Liver (tissue), 9 donors: Measurements from ENCODE around the gene CLDN10. TPM values are rescaled to one million over a fixed set of nuclear protein-coding genes. Genes with fewer than 3 reads are reported as not detected.

Experiments used
- DNase-seq: peaks from one replicate; pipeline ENCODE4 v3.0.0-alpha.2; 2017; ENCODE audit warnings: low spot score
- H3K27ac ChIP-seq, 2 donors: one replicate each; pipeline ENCODE4 v1.7.0; 2013; ENCODE audit warnings: inconsistent platforms in 2 of 2, low read length in 2 of 2, control low read depth in 1 of 2, low read depth in 1 of 2, mild to moderate bottlenecking in 1 of 2
- H3K27me3 ChIP-seq, 4 donors: one replicate each; pipeline versions ENCODE4 v1.6.1 to v1.7.0; 2013; ENCODE audit warnings: low read length in 3 of 4, inconsistent platforms in 1 of 4, mild to moderate bottlenecking in 1 of 4, moderate library complexity in 1 of 4; ENCODE audit not compliant: control insufficient read depth in 4 of 4, insufficient read depth in 4 of 4
- H3K36me3 ChIP-seq, 4 donors: one replicate each; pipeline versions ENCODE4 v1.6.1 to v1.7.0; 2013; ENCODE audit warnings: low read length in 3 of 4, mild to moderate bottlenecking in 3 of 4, low read depth in 1 of 4, moderate library complexity in 1 of 4; ENCODE audit not compliant: control insufficient read depth in 4 of 4, insufficient read depth in 3 of 4
- H3K4me1 ChIP-seq, 4 donors: one replicate each; pipeline versions ENCODE4 v1.6.1 to v1.7.0; 2013; ENCODE audit warnings: low read length in 3 of 4, mild to moderate bottlenecking in 3 of 4, moderate library complexity in 1 of 4; ENCODE audit not compliant: control insufficient read depth in 4 of 4, insufficient read depth in 4 of 4
- H3K4me3 ChIP-seq, 3 donors: one replicate each; pipeline versions ENCODE4 v1.6.1 to v1.7.0; 2013; ENCODE audit warnings: low read length in 3 of 3, control low read depth in 1 of 3, low read depth in 1 of 3, mild to moderate bottlenecking in 1 of 3
- H3K9ac ChIP-seq, 2 donors: one replicate each; pipeline ENCODE4 v1.7.0; 2013; ENCODE audit warnings: low read length in 2 of 2, mild to moderate bottlenecking in 2 of 2, moderate library complexity in 2 of 2, control low read depth in 1 of 2, low read depth in 1 of 2
- H3K9me3 ChIP-seq, 4 donors: one replicate each; pipeline versions ENCODE4 v1.6.1 to v1.7.0; 2013; ENCODE audit warnings: low read length in 3 of 4; ENCODE audit not compliant: control insufficient read depth in 4 of 4
- EGR1 ChIP-seq, 2 donors: IDR thresholded peaks; 2 replicates each; pipeline ENCODE4 v1.6.1; 2016 to 2018; ENCODE audit warnings: antibody characterized with exemption in 2 of 2, low read depth in 2 of 2
- FOXA1 ChIP-seq: IDR thresholded peaks from 2 replicates; pipeline ENCODE4 v1.6.1; 2016; ENCODE audit warnings: antibody characterized with exemption
- FOXA2 ChIP-seq: IDR thresholded peaks from 2 replicates; pipeline ENCODE4 v1.6.1; 2016; ENCODE audit warnings: antibody characterized with exemption
- GABPA ChIP-seq, 2 donors: IDR thresholded peaks in 1 of 2; conservative IDR thresholded peaks in 1 of 2; 2 replicates each; pipeline ENCODE4 v1.6.1; 2016; ENCODE audit warnings: antibody characterized with exemption in 2 of 2, mild to moderate bottlenecking in 1 of 2, moderate library complexity in 1 of 2
- HNF4A ChIP-seq, 2 donors: conservative IDR thresholded peaks; 2 replicates each; pipeline ENCODE4 v1.6.1; 2016; ENCODE audit warnings: antibody characterized with exemption in 2 of 2, mild to moderate bottlenecking in 2 of 2
- HNF4G ChIP-seq: IDR thresholded peaks from 2 replicates; pipeline ENCODE4 v1.6.1; 2016; ENCODE audit warnings: antibody characterized with exemption
- NR2F2 ChIP-seq: IDR thresholded peaks from 2 replicates; pipeline ENCODE4 v1.6.1; 2016; ENCODE audit warnings: antibody characterized with exemption
- RXRA ChIP-seq, 2 donors: IDR thresholded peaks; 2 replicates each; pipeline ENCODE4 v1.6.1; 2017 to 2018; ENCODE audit warnings: antibody characterized with exemption in 2 of 2, mild to moderate bottlenecking in 1 of 2
- SP1 ChIP-seq: IDR thresholded peaks from 2 replicates; pipeline ENCODE4 v1.6.1; 2018; ENCODE audit warnings: antibody characterized with exemption, mild to moderate bottlenecking
- WGBS: extraction: QIAGEN DNeasy Blood & Tissue Kit; methylation state at CpG from one replicate; pipeline ENCODE4 v1.1.7; 2013; 5-methylcytosine and 5-hydroxymethylcytosine counted together
- polyA plus RNA-seq, 2 donors: library from polyadenylated mRNA; stranded (reverse) in 1 of 2; unstranded in 1 of 2; fragments of 200-250 nt in 1 of 2; fragments of >200 nt in 1 of 2; fragmentation: Nextera tagmentation in 1 of 2; extraction: Ambion mirVana in 1 of 2; gene quantifications; one replicate each; pipeline versions ENCODE4 v1.2.1 to v1.2.3, GENCODE V29; 2013 to 2015
- total RNA-seq, 2 donors: library from RNA; depleted of rRNA; stranded (reverse); fragments of >200 nt; gene quantifications; one replicate each; pipeline ENCODE4 v1.2.3, GENCODE V29; 2014
- TF ChIP-seq, protein P1 (sequence below): IDR thresholded peaks from 2 replicates; pipeline ENCODE4 v1.6.1; 2016; ENCODE audit warnings: antibody characterized with exemption, mild to moderate bottlenecking
- TF ChIP-seq, protein P2 (sequence below): IDR thresholded peaks from 2 replicates; pipeline ENCODE4 v1.6.1; 2016; ENCODE audit warnings: antibody characterized with exemption
- TF ChIP-seq, protein P3 (sequence below): fragments of 150-350 bp; IDR thresholded peaks from 2 replicates; pipeline ENCODE4 v1.5.1; 2017; ENCODE audit warnings: improper control_type of control experiment, low read depth, low read length; ENCODE audit not compliant: missing input control
- TF ChIP-seq, protein P4 (sequence below): IDR thresholded peaks from 2 replicates; pipeline ENCODE4 v1.6.1; 2016; ENCODE audit warnings: antibody characterized with exemption
- donor health status: healthy.
- donor health status: healthy.
- donor health status: healthy.
- donor health status: healthy.
- donor health status: healthy.

CLDN10 gene
- total and polyA plus RNA-seq, 4 donors = 0.79 to 15.1 (median 3.1) TPM

DNA sequence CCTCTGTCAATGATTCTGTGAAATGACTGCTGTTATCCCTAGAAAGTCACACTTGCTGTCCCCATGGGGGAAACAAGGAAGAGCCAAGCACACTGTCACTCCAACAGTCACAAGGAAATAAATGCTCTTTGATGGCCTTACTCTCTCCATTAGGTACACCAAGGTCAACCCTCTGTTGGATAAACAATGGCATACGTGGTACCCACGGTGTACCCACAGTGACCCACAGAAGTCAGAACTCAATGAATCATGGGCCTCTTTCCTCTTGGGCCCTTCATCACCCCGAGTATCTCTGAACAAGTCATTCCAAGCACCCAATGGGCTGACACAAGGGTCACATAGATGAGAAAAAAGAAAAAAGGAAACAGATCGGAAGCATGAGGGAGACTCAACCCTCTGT lies 76.6 kb downstream of the CLDN10 start:
- Histone ChIP-seq H3K4me3 (no peak overlapping the region), H3K4me1 (no peaks in the 10 kb centered on the region), H3K9me3 (no peaks in the 10 kb centered on the region), H3K27ac (no peak overlapping the region), H3K27me3 (no peaks in the 10 kb centered on the region), H3K9ac (no peak overlapping the region), H3K36me3 (no peaks in the 10 kb centered on the region)
- TF ChIP-seq NR2F2 = no peak
- TF ChIP-seq, protein P1, sequence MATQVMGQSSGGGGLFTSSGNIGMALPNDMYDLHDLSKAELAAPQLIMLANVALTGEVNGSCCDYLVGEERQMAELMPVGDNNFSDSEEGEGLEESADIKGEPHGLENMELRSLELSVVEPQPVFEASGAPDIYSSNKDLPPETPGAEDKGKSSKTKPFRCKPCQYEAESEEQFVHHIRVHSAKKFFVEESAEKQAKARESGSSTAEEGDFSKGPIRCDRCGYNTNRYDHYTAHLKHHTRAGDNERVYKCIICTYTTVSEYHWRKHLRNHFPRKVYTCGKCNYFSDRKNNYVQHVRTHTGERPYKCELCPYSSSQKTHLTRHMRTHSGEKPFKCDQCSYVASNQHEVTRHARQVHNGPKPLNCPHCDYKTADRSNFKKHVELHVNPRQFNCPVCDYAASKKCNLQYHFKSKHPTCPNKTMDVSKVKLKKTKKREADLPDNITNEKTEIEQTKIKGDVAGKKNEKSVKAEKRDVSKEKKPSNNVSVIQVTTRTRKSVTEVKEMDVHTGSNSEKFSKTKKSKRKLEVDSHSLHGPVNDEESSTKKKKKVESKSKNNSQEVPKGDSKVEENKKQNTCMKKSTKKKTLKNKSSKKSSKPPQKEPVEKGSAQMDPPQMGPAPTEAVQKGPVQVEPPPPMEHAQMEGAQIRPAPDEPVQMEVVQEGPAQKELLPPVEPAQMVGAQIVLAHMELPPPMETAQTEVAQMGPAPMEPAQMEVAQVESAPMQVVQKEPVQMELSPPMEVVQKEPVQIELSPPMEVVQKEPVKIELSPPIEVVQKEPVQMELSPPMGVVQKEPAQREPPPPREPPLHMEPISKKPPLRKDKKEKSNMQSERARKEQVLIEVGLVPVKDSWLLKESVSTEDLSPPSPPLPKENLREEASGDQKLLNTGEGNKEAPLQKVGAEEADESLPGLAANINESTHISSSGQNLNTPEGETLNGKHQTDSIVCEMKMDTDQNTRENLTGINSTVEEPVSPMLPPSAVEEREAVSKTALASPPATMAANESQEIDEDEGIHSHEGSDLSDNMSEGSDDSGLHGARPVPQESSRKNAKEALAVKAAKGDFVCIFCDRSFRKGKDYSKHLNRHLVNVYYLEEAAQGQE = no peak
- TF ChIP-seq, protein P2, sequence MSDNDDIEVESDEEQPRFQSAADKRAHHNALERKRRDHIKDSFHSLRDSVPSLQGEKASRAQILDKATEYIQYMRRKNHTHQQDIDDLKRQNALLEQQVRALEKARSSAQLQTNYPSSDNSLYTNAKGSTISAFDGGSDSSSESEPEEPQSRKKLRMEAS = no peak
- TF ChIP-seq EGR1 (IDR thresholded peaks at IDR 0.05; ENCODE audit: low read depth in 2 of 2) = no peak
- no peak for TF ChIP-seq SP1
- TF ChIP-seq GABPA (IDR thresholded peaks at IDR 0.05 in 1 of 2, conservative IDR thresholded peaks at IDR 0.05 in 1 of 2) = no peak
- no peak for TF ChIP-seq FOXA1
- TF ChIP-seq, protein P3, sequence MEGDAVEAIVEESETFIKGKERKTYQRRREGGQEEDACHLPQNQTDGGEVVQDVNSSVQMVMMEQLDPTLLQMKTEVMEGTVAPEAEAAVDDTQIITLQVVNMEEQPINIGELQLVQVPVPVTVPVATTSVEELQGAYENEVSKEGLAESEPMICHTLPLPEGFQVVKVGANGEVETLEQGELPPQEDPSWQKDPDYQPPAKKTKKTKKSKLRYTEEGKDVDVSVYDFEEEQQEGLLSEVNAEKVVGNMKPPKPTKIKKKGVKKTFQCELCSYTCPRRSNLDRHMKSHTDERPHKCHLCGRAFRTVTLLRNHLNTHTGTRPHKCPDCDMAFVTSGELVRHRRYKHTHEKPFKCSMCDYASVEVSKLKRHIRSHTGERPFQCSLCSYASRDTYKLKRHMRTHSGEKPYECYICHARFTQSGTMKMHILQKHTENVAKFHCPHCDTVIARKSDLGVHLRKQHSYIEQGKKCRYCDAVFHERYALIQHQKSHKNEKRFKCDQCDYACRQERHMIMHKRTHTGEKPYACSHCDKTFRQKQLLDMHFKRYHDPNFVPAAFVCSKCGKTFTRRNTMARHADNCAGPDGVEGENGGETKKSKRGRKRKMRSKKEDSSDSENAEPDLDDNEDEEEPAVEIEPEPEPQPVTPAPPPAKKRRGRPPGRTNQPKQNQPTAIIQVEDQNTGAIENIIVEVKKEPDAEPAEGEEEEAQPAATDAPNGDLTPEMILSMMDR = no peak
- no peak for TF ChIP-seq HNF4A (conservative IDR thresholded peaks at IDR 0.05)
- no peak for TF ChIP-seq FOXA2
- TF ChIP-seq HNF4G = no peak
- no peak for TF ChIP-seq RXRA (IDR thresholded peaks at IDR 0.05)
- TF ChIP-seq, protein P4, sequence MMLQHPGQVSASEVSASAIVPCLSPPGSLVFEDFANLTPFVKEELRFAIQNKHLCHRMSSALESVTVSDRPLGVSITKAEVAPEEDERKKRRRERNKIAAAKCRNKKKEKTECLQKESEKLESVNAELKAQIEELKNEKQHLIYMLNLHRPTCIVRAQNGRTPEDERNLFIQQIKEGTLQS = no peak
- DNase-seq = no peak
- 93% methylated on average over 4 of the region's 4 CpGs for WGBS

Other genes with a start within 250 kb of the CLDN10 start
- 1 to 10 TPM; 2.0 TPM for gene DZIP1, start 92.0 kb downstream of the CLDN10 start, total RNA-seq
- under 1 TPM; 0.46 to 0.73 TPM for gene DZIP1, start 92.0 kb downstream of the CLDN10 start, polyA plus RNA-seq
- gene DNAJC3, start 124.4 kb downstream of the CLDN10 start, total RNA-seq = 100 to 1,000 TPM in 1 of 2 donors, 10 to 100 TPM in 1; 40.3 to 121 TPM
- 10 to 100 TPM; 32.0 to 33.9 TPM for gene DNAJC3, start 124.4 kb downstream of the CLDN10 start, polyA plus RNA-seq